ENCODE results near the gene RNF144B. TPM values are rescaled to one million over a fixed set of nuclear protein-coding genes. Genes with fewer than 3 reads are reported as not detected.
"Not testable (repeated sequence)": the region's sequence is repeated elsewhere in the genome, so short reads cannot be mapped to it uniquely, and the experiment has no call there.

RNF144B gene
- total and polyA plus RNA-seq, 8 donors: 1.7 to 18.7 (median 6.1) TPM

GRCh38 chr6:18447552-18447951 is 60.4 kb downstream of the RNF144B start:
- FAIRE-seq (no peak), DNase-seq (no peak), ATAC-seq (no peak)
- H3K27ac ChIP-seq: no peak overlapping the region
- no peak overlapping the region for H3K4me3 ChIP-seq
- WGBS, 2 donors: 84 to 89% methylated on average over 2 of the region's 2 CpGs
- no peaks in the 10 kb centered on the region for H3K27me3 ChIP-seq
- intact Hi-C loops (cut with DNase I): no loop called here
- H3K36me3 ChIP-seq: no peaks in the 10 kb centered on the region
- H3K4me1 ChIP-seq: no peaks in the 10 kb centered on the region
- H3K9me3 ChIP-seq: no peaks in the 10 kb centered on the region
- no peak for TF ChIP-seq CTCF (IDR thresholded peaks at IDR 0.05)

DNA sequence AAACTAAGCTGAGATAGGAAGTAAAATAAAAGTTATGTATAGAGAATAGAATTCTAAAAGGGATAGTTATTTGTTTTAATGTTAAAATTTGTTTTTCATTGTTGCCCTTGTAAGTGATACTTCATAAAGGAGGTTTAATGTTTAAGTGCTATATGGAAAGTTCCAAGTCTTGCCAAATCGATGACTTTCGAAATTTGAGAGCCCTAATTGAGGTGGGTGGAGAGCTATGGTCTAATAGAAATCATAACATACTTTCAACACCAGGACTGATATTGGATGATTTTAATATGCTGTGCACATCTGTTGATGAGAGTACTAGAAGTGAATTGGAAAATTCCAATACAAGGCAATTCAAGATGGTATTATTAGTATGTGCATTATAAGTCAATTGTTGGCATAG is 64.6 kb downstream of the RNF144B start:
- Histone ChIP-seq H3K36me3 (no peaks in the 10 kb centered on the region), H3K27me3 (no peaks in the 10 kb centered on the region), H3K4me3 (no peak overlapping the region), H3K4me1 (no peaks in the 10 kb centered on the region), H3K9me3 (no peaks in the 10 kb centered on the region), H3K27ac (no peak overlapping the region)
- FAIRE-seq (no peak), DNase-seq (no peak), ATAC-seq (no peak)
- intact Hi-C loops (cut with DNase I): no loop called here
- WGBS, 2 donors: 97 to 98% methylated on average over 2 of the region's 2 CpGs
- TF ChIP-seq CTCF (IDR thresholded peaks at IDR 0.05): no peak

DNA sequence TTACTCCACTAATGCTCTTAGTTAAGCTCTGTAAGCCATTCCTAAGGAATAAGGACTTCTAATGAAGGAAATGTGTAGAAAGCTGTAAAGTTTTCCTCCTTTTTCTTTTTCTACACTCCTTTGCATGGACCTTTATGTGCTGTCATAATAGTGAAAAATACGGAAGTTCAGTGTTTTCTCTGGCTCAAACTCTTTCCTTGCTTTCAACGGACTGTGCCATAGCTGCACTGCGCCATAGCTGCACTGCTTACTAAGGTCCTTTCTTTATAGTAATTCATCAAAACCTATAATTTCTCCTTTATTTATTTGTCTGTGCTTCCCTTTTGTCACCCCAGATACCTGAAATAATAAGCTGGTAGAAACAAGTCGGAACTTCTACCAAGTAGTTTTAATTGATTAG is 67.3 kb downstream of the RNF144B start:
- no peaks in the 10 kb centered on the region for H3K36me3 ChIP-seq
- DNase-seq (no peak), ATAC-seq (no peak), FAIRE-seq (no peak)
- no peaks in the 10 kb centered on the region for H3K4me1 ChIP-seq
- no peak overlapping the region for H3K27ac ChIP-seq
- 71 to 83% methylated on average over 4 of the region's 4 CpGs for WGBS, 2 donors
- no peak overlapping the region for H3K4me3 ChIP-seq
- no peaks in the 10 kb centered on the region for H3K27me3 ChIP-seq
- TF ChIP-seq CTCF (IDR thresholded peaks at IDR 0.05): no peak
- H3K9me3 ChIP-seq: no peaks in the 10 kb centered on the region
- intact Hi-C loops (cut with DNase I): no loop called here

GRCh38 chr6:18457065-18457737 is 70.1 kb downstream of the RNF144B start:
- H3K27me3 ChIP-seq: no peaks in the 10 kb centered on the region
- H3K4me1 ChIP-seq: no peaks in the 10 kb centered on the region
- H3K27ac ChIP-seq: no peak overlapping the region
- WGBS, 2 donors: 79 to 80% methylated on average over 10 of the region's 10 CpGs
- intact Hi-C loops (cut with DNase I): no loop called here
- no peak for ATAC-seq
- no peak for FAIRE-seq
- DNase-seq: no peak
- H3K4me3 ChIP-seq: no peak overlapping the region
- H3K36me3 ChIP-seq: no peaks in the 10 kb centered on the region
- H3K9me3 ChIP-seq: no peaks in the 10 kb centered on the region
- no peak for TF ChIP-seq CTCF (IDR thresholded peaks at IDR 0.05)

GRCh38 chr6:18458086-18458485 is 70.9 kb downstream of the RNF144B start:
- FAIRE-seq; H3K4me1 ChIP-seq; H3K9me3 ChIP-seq; H3K36me3 ChIP-seq; intact Hi-C loops (cut with DNase I); DNase-seq; ATAC-seq; H3K4me3 ChIP-seq; H3K27ac ChIP-seq; H3K27me3 ChIP-seq: not testable (repeated sequence)
- 95 to 96% methylated on average over 6 of the region's 6 CpGs for whole genome bisulfite sequencing, 2 donors

All from pancreas (tissue), 10 donors.